ENCODE results near the gene SEMA3F. TPM values are rescaled to one million over a fixed set of nuclear protein-coding genes. Genes with fewer than 3 reads are reported as not detected.

Gene SEMA3F
- total and polyA plus RNA-seq, 2 experiments from 2014 or later, result 2.3 to 67.6 TPM

- peaks cover 29% of the 10 kb centered on the region for H3K27me3 Mint-ChIP-seq (ENCODE audit: insufficient read depth, low read depth, poor library complexity)
- H3K4me1 Mint-ChIP-seq, result peaks cover 34% of the 10 kb centered on the region
- no peak for ATAC-seq
- no peaks in the 10 kb centered on the region for H3K9me3 Mint-ChIP-seq
- Histone ChIP-seq H3K27me3 (ENCODE audit: insufficient read depth) (no peaks in the 10 kb centered on the region), H3K4me1 (ENCODE audit: insufficient read depth) (peaks cover 23% of the 10 kb centered on the region), H3K79me2 (replicated peaks; ENCODE audit: insufficient read depth) (no peaks in the 10 kb centered on the region), H3F3A (replicated peaks; ENCODE audit: low read depth) (no peaks in the 10 kb centered on the region), H2AFZ (no peak overlapping the region), H3K4me3 (peak overlapping the region; percentile 48; the same call in 1 of the 2 replicates), H3K4me2 (peak overlapping the region; percentile 85), H3K36me3 (ENCODE audit: insufficient read depth) (no peaks in the 10 kb centered on the region), H4K20me1 (replicated peaks; ENCODE audit: insufficient read depth) (no peaks in the 10 kb centered on the region), H3K27ac (ENCODE audit: low read depth) (peak overlapping the region; percentile 89), H3K9me2 (ENCODE audit: insufficient read depth) (no peaks in the 10 kb centered on the region)
- no peak overlapping the region; the same call in 1 of the 2 replicates for H3K27ac Mint-ChIP-seq
- H3K36me3 Mint-ChIP-seq (ENCODE audit: low read depth), result no peaks in the 10 kb centered on the region; the same call in 2 of the 3 replicates
- no peak overlapping the region; the same call in 2 of the 3 replicates for H3K4me3 Mint-ChIP-seq
- no peak for DNase-seq (ENCODE audit: low spot score)
- TF ChIP-seq CTCF (conservative IDR thresholded peaks at IDR 0.05; ENCODE audit: low read depth in 2 of 2) (no peak), STAT1 (IDR thresholded peaks at IDR 0.05; ENCODE audit: unreplicated experiment) (no peak), POLR2AphosphoS5 (IDR thresholded peaks at IDR 0.05; ENCODE audit: low read depth) (no peak), JUNB (IDR thresholded peaks at IDR 0.05; ENCODE audit: unreplicated experiment) (no peak), ZNF114 (CRISPR knock-in tag; IDR thresholded peaks at IDR 0.05) (no peak), REST (IDR thresholded peaks at IDR 0.05; ENCODE audit: unreplicated experiment) (no peak), CREB1 (CRISPR knock-in tag; IDR thresholded peaks at IDR 0.05; ENCODE audit: low read depth) (no peak), ZNF462 (CRISPR knock-in tag; IDR thresholded peaks at IDR 0.05) (no peak), ETS1 (IDR thresholded peaks at IDR 0.05) (no peak), ZNF331 (CRISPR knock-in tag; IDR thresholded peaks at IDR 0.05; ENCODE audit: low read depth) (no peak), EZH2phosphoT487 (IDR thresholded peaks at IDR 0.05; ENCODE audit: unreplicated experiment) (no peak), NANOG (IDR thresholded peaks at IDR 0.05; ENCODE audit: borderline replicate concordance) (no peak), EZH2 (IDR thresholded peaks at IDR 0.05; ENCODE audit: low read depth, unreplicated experiment) (no peak)
These were observed 15.3 kb upstream of the SEMA3F start for GRCh38 chr3:50139718-50140423.

Measured in GM23338 (cell line).